HUES64 (cell line): ENCODE results near the gene RGS6.

Experiments used
- H3K27ac ChIP-seq: 2 replicates; pipeline ENCODE4 v1.7.0; 2013; ENCODE audit warnings: low read depth, low read length, inconsistent platforms
- H3K27me3 ChIP-seq: 2 replicates; pipeline ENCODE4 v1.6.1; 2013; ENCODE audit warnings: mild to moderate bottlenecking, low read length; ENCODE audit not compliant: insufficient read depth
- H3K36me3 ChIP-seq: 2 replicates; pipeline ENCODE4 v1.6.1; 2013; ENCODE audit warnings: mild to moderate bottlenecking, low read length; ENCODE audit not compliant: insufficient read depth
- H3K4me1 ChIP-seq: 2 replicates; pipeline ENCODE4 v1.6.1; 2013; ENCODE audit warnings: mild to moderate bottlenecking, low read length, moderate library complexity; ENCODE audit not compliant: insufficient read depth
- H3K4me3 ChIP-seq: 2 replicates; pipeline ENCODE4 v1.5.1; 2013; ENCODE audit warnings: mild to moderate bottlenecking, low read length, moderate library complexity
- H3K9ac ChIP-seq: 2 replicates; pipeline ENCODE4 v1.6.1; 2013; ENCODE audit warnings: mild to moderate bottlenecking, low read depth, low read length
- H3K9me3 ChIP-seq: 2 replicates; pipeline ENCODE4 v1.6.1; 2013; ENCODE audit warnings: low read depth, low read length; ENCODE audit not compliant: insufficient read depth
- WGBS: fragments of 150-250, 120-280 bp; methylation state at CpG from one replicate; pipeline ENCODE4 v1.1.7; 2013; ENCODE audit warnings: missing lambda C conversion rate; 5-methylcytosine and 5-hydroxymethylcytosine counted together

Gene RGS6

GRCh38 chr14:72164420-72165228 lies 232.4 kb downstream of the RGS6 start:
- no peak overlapping the region for H3K9ac ChIP-seq
- no peak overlapping the region for H3K27ac ChIP-seq

DNA sequence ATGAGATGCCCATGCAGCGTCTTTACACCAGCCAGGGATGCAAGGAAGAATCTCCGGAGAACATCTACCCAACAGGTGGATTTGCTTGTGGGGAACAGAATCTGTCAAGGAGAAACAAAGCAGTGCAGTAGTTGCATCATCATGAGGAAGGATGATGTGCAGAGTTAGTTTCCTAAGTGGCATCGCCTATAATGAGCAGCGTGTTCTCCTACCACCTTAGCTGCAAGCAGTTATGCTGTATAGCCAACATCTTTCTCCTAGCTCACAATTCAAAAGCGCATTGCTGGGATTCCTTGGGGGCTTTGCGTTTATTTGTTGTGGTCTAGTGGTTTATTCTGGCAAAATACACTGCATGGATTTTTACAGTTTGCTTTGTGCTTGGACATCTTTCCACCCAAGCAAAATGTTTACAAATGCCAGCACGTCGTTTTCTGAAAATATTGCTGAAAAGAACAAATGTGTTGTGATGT lies 233.0 kb downstream of the RGS6 start:
- Histone ChIP-seq H3K9me3 (no peaks in the 10 kb centered on the region), H3K27me3 (no peaks in the 10 kb centered on the region), H3K9ac (no peak overlapping the region), H3K27ac (no peak overlapping the region), H3K4me3 (no peak overlapping the region), H3K36me3 (no peaks in the 10 kb centered on the region), H3K4me1 (no peaks in the 10 kb centered on the region)
- 92% methylated on average over 8 of the region's 8 CpGs for WGBS

More at GRCh38 chr14:72164420-72165228, 232.4 kb downstream of the RGS6 start:
- Histone ChIP-seq H3K4me3 (no peak overlapping the region), H3K9me3 (no peaks in the 10 kb centered on the region), H3K36me3 (no peaks in the 10 kb centered on the region), H3K4me1 (no peaks in the 10 kb centered on the region), H3K27me3 (no peaks in the 10 kb centered on the region)
- WGBS, result 97% methylated on average over 5 of the region's 9 CpGs

- 100% methylated on average over 3 of the region's 3 CpGs for WGBS
- Histone ChIP-seq H3K9me3 (no peaks in the 10 kb centered on the region), H3K27ac (no peak overlapping the region), H3K4me1 (peaks cover 9% of the 10 kb centered on the region; the same call in 1 of the 2 replicates), H3K27me3 (no peaks in the 10 kb centered on the region), H3K36me3 (no peaks in the 10 kb centered on the region), H3K4me3 (no peak overlapping the region), H3K9ac (no peak overlapping the region)
These were observed 237.3 kb downstream of the RGS6 start for GRCh38 chr14:72169521-72169920.

DNA sequence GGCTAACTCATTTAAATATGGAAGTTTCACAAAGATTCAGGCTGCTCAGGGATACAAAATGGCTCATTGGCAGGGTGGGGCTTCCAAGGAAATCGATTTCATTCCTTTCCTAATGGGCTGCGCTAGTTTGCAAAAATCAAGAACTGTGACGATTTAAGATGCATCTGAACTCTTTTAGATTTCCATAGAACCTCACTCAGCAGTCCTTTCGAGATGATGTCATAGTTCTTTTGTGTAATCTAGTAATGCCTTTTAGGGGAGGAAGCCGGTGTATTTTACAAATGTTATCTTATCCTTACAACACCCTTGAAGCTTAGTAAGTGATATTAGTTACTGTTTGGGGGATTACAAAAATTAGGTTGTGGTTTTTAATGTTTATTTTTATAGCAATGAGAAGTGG lies 239.8 kb downstream of the RGS6 start:
- Histone ChIP-seq H3K9me3 (no peaks in the 10 kb centered on the region), H3K9ac (no peak overlapping the region), H3K36me3 (no peaks in the 10 kb centered on the region), H3K27ac (no peak overlapping the region), H3K27me3 (no peaks in the 10 kb centered on the region), H3K4me3 (no peak overlapping the region), H3K4me1 (peaks cover 9% of the 10 kb centered on the region; the same call in 1 of the 2 replicates)
- 95% methylated on average over 3 of the region's 5 CpGs for WGBS

DNA sequence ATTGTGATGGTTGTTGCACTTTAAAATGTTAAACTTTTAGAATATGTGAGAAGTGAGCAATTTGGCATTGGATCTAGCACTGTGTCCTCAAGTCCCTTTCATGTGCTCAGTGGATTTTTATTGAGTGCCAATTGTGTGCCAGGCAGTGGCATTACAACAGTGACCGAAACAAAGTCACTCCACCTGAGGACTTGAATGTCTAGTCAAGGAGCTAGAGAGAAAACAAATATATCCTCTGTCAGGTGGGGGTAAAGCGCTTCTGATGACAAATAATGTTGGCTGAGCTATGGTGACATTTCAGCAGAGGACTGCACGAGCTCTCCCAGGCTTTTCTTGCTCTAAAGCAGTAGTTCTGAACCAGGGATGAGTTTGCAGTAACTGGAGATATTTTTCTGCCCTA lies 240.4 kb downstream of the RGS6 start:
- Histone ChIP-seq H3K27ac (no peak overlapping the region), H3K9me3 (no peaks in the 10 kb centered on the region), H3K27me3 (no peaks in the 10 kb centered on the region), H3K36me3 (no peaks in the 10 kb centered on the region), H3K4me1 (peaks cover 9% of the 10 kb centered on the region; the same call in 1 of the 2 replicates), H3K4me3 (no peak overlapping the region), H3K9ac (no peak overlapping the region)
- 90% methylated on average over 3 of the region's 3 CpGs for WGBS

GRCh38 chr14:72173038-72173720 lies 240.9 kb downstream of the RGS6 start:
- Histone ChIP-seq H3K4me1 (peaks cover 9% of the 10 kb centered on the region; the same call in 1 of the 2 replicates), H3K36me3 (no peaks in the 10 kb centered on the region), H3K9me3 (no peaks in the 10 kb centered on the region), H3K27ac (no peak overlapping the region), H3K27me3 (no peaks in the 10 kb centered on the region), H3K4me3 (no peak overlapping the region), H3K9ac (no peak overlapping the region)
- 92% methylated on average over 11 of the region's 11 CpGs for WGBS

GRCh38 chr14:72177251-72177650 lies 245.0 kb downstream of the RGS6 start:
- WGBS, result 100% methylated on average over 1 of the region's 1 CpG
- peaks cover 7% of the 10 kb centered on the region; the same call in 1 of the 2 replicates for H3K4me1 ChIP-seq
- H3K4me3 ChIP-seq, result no peak overlapping the region
- H3K9ac ChIP-seq, result no peak overlapping the region
- H3K9me3 ChIP-seq, result peaks cover 8% of the 10 kb centered on the region; the same call in 1 of the 2 replicates
- no peaks in the 10 kb centered on the region for H3K36me3 ChIP-seq
- H3K27me3 ChIP-seq, result no peaks in the 10 kb centered on the region
- no peak overlapping the region for H3K27ac ChIP-seq

DNA sequence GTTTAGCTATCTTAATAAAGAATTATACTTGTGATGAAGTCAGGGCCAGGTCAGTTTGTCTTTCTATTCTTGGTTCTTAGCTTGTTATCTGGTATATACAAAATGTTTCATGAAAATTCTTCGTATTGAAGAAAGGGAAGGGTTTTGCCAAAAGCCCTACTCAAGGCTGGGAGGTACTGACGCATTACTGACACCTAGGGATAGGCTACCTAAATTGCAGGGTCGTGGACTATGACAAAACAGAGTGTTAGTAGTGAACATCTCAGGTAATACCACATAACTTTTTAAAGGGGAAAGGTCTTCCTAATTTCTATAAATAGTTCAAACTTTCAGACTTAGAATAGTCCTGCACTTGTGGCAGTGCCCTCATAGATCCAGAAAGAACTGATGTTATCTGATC lies 246.3 kb downstream of the RGS6 start:
- no peaks in the 10 kb centered on the region for H3K27me3 ChIP-seq
- no peak overlapping the region for H3K27ac ChIP-seq
- no peak overlapping the region for H3K9ac ChIP-seq
- WGBS, result 52% methylated on average over 3 of the region's 3 CpGs
- no peak overlapping the region for H3K4me3 ChIP-seq
- H3K9me3 ChIP-seq, result peaks cover 8% of the 10 kb centered on the region; the same call in 1 of the 2 replicates
- H3K4me1 ChIP-seq, result peaks cover 6% of the 10 kb centered on the region; the same call in 1 of the 2 replicates
- H3K36me3 ChIP-seq, result no peaks in the 10 kb centered on the region

DNA sequence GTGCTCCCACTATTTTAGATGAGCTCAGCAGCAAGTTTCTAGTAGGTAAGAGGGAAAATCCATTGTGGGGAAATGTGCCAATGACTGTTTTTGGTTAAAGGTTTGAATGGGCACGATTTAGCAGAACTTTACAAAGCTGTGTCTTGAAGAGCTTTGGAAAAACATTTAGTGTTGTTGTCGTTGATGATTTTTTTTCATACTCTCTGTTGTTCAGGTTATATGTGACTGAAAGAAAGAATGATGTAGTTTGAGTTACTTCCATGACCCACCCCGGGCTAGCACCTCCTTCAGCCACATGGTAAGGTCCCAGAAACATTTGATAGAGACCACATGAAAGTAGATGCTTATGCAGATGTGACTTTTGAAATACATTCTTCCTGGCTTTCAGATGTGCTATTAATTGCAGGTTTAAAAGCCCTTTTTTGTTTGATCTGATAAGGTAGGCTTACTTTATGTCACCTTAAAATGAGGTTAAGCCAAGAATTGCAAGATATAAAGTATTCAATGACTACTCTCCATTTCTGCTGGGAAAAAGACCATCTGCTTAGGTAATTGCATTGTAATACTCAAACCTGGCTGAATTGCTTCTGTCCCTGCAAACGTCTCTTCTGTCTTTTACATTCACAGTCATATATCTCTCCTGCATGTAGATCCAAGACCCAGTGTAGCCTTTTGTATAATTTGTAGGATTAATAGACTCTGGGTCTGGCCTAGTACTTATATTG lies 250.6 kb downstream of the RGS6 start:
- no peaks in the 10 kb centered on the region for H3K36me3 ChIP-seq

DNA sequence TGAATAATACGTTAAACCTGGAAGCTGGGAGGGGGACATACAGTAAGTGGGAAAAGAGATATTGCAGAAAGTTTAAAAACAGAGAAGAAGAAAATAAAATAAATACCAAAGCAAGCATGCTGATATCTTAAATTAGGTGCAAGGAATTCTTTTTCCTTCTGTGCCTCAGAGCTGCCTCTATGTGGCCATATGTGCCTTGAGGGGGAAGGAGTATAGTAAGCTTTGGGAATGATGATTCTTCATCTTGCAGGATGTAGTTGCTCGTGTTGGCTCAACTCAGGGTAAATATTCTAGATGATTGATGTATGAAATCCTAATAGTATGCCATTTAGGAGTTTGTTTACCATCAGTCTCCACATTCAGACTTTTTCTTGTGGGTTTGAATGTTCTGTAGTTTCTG lies 251.4 kb downstream of the RGS6 start:
- Histone ChIP-seq H3K36me3 (no peaks in the 10 kb centered on the region), H3K4me3 (no peak overlapping the region), H3K9me3 (peaks cover 8% of the 10 kb centered on the region; the same call in 1 of the 2 replicates), H3K27ac (no peak overlapping the region), H3K4me1 (peaks cover 6% of the 10 kb centered on the region; the same call in 1 of the 2 replicates), H3K9ac (no peak overlapping the region), H3K27me3 (no peaks in the 10 kb centered on the region)
- 82% methylated on average over 2 of the region's 2 CpGs for WGBS

More for the DNA sequence above, 250.6 kb downstream of the RGS6 start:
- Histone ChIP-seq H3K27ac (no peak overlapping the region), H3K9me3 (peaks cover 8% of the 10 kb centered on the region; the same call in 1 of the 2 replicates), H3K9ac (no peak overlapping the region), H3K4me3 (no peak overlapping the region), H3K4me1 (peaks cover 6% of the 10 kb centered on the region; the same call in 1 of the 2 replicates), H3K27me3 (no peaks in the 10 kb centered on the region)
- 89% methylated on average over 4 of the region's 4 CpGs for WGBS
